HepG2 (cell line): ENCODE measurements around the gene SPRED2. TPM values are rescaled to one million over a fixed set of nuclear protein-coding genes. Genes with fewer than 3 reads are reported as not detected.
A peak's percentile ranks its signal among the peaks of the same experiment; 100 is the strongest.

Experiments
- BATF2 ChIP-seq: sonication (generic); formaldehyde crosslinking; IDR thresholded peaks from 2 replicates; pipeline ENCODE4 v1.8.0; 2022; ENCODE audit warnings: mild to moderate bottlenecking, missing genetic modification reagents, moderate library complexity
- BRCA1 ChIP-seq: sonication (generic); formaldehyde crosslinking; IDR thresholded peaks from 2 replicates; pipeline ENCODE4 v1.4.0; 2020; ENCODE audit warnings: missing genetic modification reagents
- CC2D1A ChIP-seq: sonication (generic); formaldehyde crosslinking; IDR thresholded peaks from 2 replicates; pipeline ENCODE4 v1.8.1; 2023; ENCODE audit warnings: mild to moderate bottlenecking, missing genetic modification reagents
- DPF2 ChIP-seq: sonication (generic); formaldehyde crosslinking; IDR thresholded peaks from 2 replicates; pipeline ENCODE4 v1.4.0; 2020; ENCODE audit warnings: mild to moderate bottlenecking, low read depth, missing genetic modification reagents, borderline replicate concordance
- GABPB1 ChIP-seq: IDR thresholded peaks from 2 replicates; pipeline ENCODE4 v1.6.1; 2016; ENCODE audit warnings: mild to moderate bottlenecking, missing genetic modification reagents, moderate library complexity, missing compliant biosample characterization
- HOXA9 ChIP-seq: sonication (generic); formaldehyde crosslinking; IDR thresholded peaks from 2 replicates; pipeline ENCODE4 v1.8.1; 2022; ENCODE audit warnings: missing genetic modification reagents, mild to moderate bottlenecking, moderate library complexity, borderline replicate concordance
- KAT7 ChIP-seq: IDR thresholded peaks from 2 replicates; pipeline ENCODE4 v1.6.1; 2018; ENCODE audit warnings: borderline replicate concordance, missing compliant biosample characterization
- KLF12 ChIP-seq: sonication (generic); formaldehyde crosslinking; IDR thresholded peaks from 2 replicates; pipeline ENCODE4 v1.4.0; 2020; ENCODE audit warnings: missing genetic modification reagents, borderline replicate concordance
- MAFF ChIP-seq: IDR thresholded peaks from 2 replicates; pipeline ENCODE4 v1.6.1; 2011; ENCODE audit warnings: low read depth, low read length, improper control_type of control experiment
- MIER3 ChIP-seq: IDR thresholded peaks from 2 replicates; pipeline ENCODE4 v1.6.1; 2016; ENCODE audit warnings: missing compliant biosample characterization, borderline replicate concordance
- NFE2L1 ChIP-seq: sonication (generic); formaldehyde crosslinking; IDR thresholded peaks from 2 replicates; pipeline ENCODE4 v1.4.0; 2020; ENCODE audit warnings: missing genetic modification reagents, mild to moderate bottlenecking, borderline replicate concordance
- RFX3 ChIP-seq: IDR thresholded peaks from 2 replicates; pipeline ENCODE4 v1.6.1; 2016; ENCODE audit warnings: missing biosample characterization, missing genetic modification reagents
- TBL1XR1 ChIP-seq: fragments of 150-350 bp; IDR thresholded peaks from 2 replicates; pipeline ENCODE4 v1.6.1; 2014; ENCODE audit warnings: borderline replicate concordance, low read length; ENCODE audit not compliant: partially characterized antibody
- TFDP2 ChIP-seq: sonication (generic); formaldehyde crosslinking; IDR thresholded peaks from 2 replicates; pipeline ENCODE4 v1.4.0; 2020; ENCODE audit warnings: missing genetic modification reagents
- ZBTB34 ChIP-seq: sonication (generic); formaldehyde crosslinking; IDR thresholded peaks from 2 replicates; pipeline ENCODE4 v1.8.0; 2022; ENCODE audit warnings: mild to moderate bottlenecking, missing genetic modification reagents
- ZNF34 ChIP-seq: sonication (generic); formaldehyde crosslinking; IDR thresholded peaks from 2 replicates; pipeline ENCODE4 v1.4.0; 2020; ENCODE audit warnings: mild to moderate bottlenecking, missing genetic modification reagents, borderline replicate concordance
- ZNF431 ChIP-seq: sonication (generic); formaldehyde crosslinking; IDR thresholded peaks from 2 replicates; pipeline ENCODE4 v1.9.0; 2022; ENCODE audit warnings: missing genetic modification reagents, low read depth, mild to moderate bottlenecking, borderline replicate concordance
- ZNF512 ChIP-seq: sonication (generic); formaldehyde crosslinking; IDR thresholded peaks from 2 replicates; pipeline ENCODE4 v1.4.0; 2020; ENCODE audit warnings: mild to moderate bottlenecking, missing genetic modification reagents
- ZNF607 ChIP-seq: sonication (generic); formaldehyde crosslinking; IDR thresholded peaks from 2 replicates; pipeline ENCODE4 v1.5.1; 2020; ENCODE audit warnings: missing genetic modification reagents, mild to moderate bottlenecking, borderline replicate concordance
- ZNF784 ChIP-seq: sonication (generic); formaldehyde crosslinking; IDR thresholded peaks from 2 replicates; pipeline ENCODE4 v1.5.1; 2020; ENCODE audit warnings: missing genetic modification reagents, mild to moderate bottlenecking, borderline replicate concordance
- ZNF841 ChIP-seq: sonication (generic); formaldehyde crosslinking; IDR thresholded peaks from 2 replicates; pipeline ENCODE4 v1.8.1; 2023; ENCODE audit warnings: missing genetic modification reagents, borderline replicate concordance
- polyA plus RNA-seq, 8 experiments: library from polyadenylated mRNA; depleted of rRNA in 3 of 8; stranded (reverse) in 7 of 8; unstranded in 1 of 8; fragments of >200 nt; fragmentation: Illumina TruSeq in 4 of 8; extraction: Trizol in 4 of 8; gene quantifications; 2 replicates each; pipeline versions ENCODE4 v1.2.1 to v1.2.3, GENCODE V29; 2011 to 2016; ENCODE audit warnings: low read depth in 4 of 8, missing spikeins in 1 of 8, mixed read lengths in 1 of 8; ENCODE audit not compliant: insufficient read depth in 1 of 8
- total RNA-seq, 5 experiments: library from RNA; depleted of rRNA; stranded (reverse); fragments of >200 nt; fragmentation: Illumina TruSeq; extraction: Trizol; gene quantifications; 2 replicates each; pipeline ENCODE4 v1.2.3, GENCODE V29; 2016; ENCODE audit warnings: low read depth in 1 of 5
- TF ChIP-seq, protein P1 (sequence below): IDR thresholded peaks from 2 replicates; pipeline ENCODE4 v1.6.1; 2016; ENCODE audit warnings: low read depth, borderline replicate concordance

Gene SPRED2
- total and polyA plus RNA-seq, 2 of the 13 experiments (the other 11 are each of a cell fraction or from before 2014, with no cell fraction given): 13.0 to 37.0 TPM

- TF ChIP-seq ZBTB34 (CRISPR knock-in tag): peak; percentile 49; the same call in 1 of the 2 replicates
- TF ChIP-seq BRCA1 (CRISPR knock-in tag): 0 out of 2 replicates have a peak, but pooled peaks have one; percentile 52
- peak; percentile 64 for TF ChIP-seq HOXA9 (CRISPR knock-in tag)
- TF ChIP-seq DPF2 (CRISPR knock-in tag): no peak
- TF ChIP-seq, protein P1, sequence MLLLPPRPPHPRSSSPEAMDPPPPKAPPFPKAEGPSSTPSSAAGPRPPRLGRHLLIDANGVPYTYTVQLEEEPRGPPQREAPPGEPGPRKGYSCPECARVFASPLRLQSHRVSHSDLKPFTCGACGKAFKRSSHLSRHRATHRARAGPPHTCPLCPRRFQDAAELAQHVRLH (CRISPR knock-in tag): no peak; the same call in 1 of the 2 replicates
- TF ChIP-seq TBL1XR1: peak; percentile 80
- TF ChIP-seq ZNF512 (CRISPR knock-in tag): no peak
- TF ChIP-seq BATF2 (CRISPR knock-in tag): peak; percentile 69; the same call in 1 of the 2 replicates
- TF ChIP-seq GABPB1 (CRISPR knock-in tag): peak; percentile 87
- TF ChIP-seq KLF12 (CRISPR knock-in tag): peak; percentile 59
- no peak for TF ChIP-seq MAFF
- no peak for TF ChIP-seq RFX3 (CRISPR knock-in tag)
- peak; percentile 65; the same call in 1 of the 2 replicates for TF ChIP-seq MIER3 (CRISPR knock-in tag)
- no peak for TF ChIP-seq NFE2L1 (CRISPR knock-in tag)
- TF ChIP-seq ZNF784 (CRISPR knock-in tag): no peak
- TF ChIP-seq ZNF841 (CRISPR knock-in tag): peak; percentile 32; the same call in 1 of the 2 replicates
- 0 out of 2 replicates have a peak, but pooled peaks have one; percentile 2 for TF ChIP-seq ZNF34 (CRISPR knock-in tag)
- TF ChIP-seq KAT7 (CRISPR knock-in tag): 0 out of 2 replicates have a peak, but pooled peaks have one; percentile 2
- TF ChIP-seq ZNF431 (CRISPR knock-in tag): peak; percentile 46; the same call in 1 of the 2 replicates
- TF ChIP-seq ZNF607 (CRISPR knock-in tag): peak; percentile 30; the same call in 1 of the 2 replicates
- TF ChIP-seq CC2D1A (CRISPR knock-in tag): no peak
- peak; percentile 58 for TF ChIP-seq TFDP2 (CRISPR knock-in tag)
These were observed 3.9 kb upstream of the SPRED2 start (continued) for GRCh38 chr2:65436169-65436823.
